Middle frontal gyrus (tissue), 1 donor: ENCODE data around the gene KRTAP22-2.

Source experiments
- DNase-seq: peaks from one replicate; pipeline ENCODE4 v3.0.0-alpha.2; 2015; ENCODE audit warnings: low spot score; ENCODE audit errors: extremely low spot score

Gene KRTAP22-2

GRCh38 chr21:30563072-30563471, 27.1 kb downstream of the KRTAP22-2 start:
- DNase-seq: no peak

- DNase-seq: no peak
Measured at GRCh38 chr21:30561957-30562356, 28.2 kb downstream of the KRTAP22-2 start.

GRCh38 chr21:30561264-30561895, 28.8 kb downstream of the KRTAP22-2 start, which contains the start of gene KRTAP19-7:
TSS of gene KRTAP19-7 (minus strand) at chr21:30561314. CDS start at chr21:30561289, 25 bp downstream.
- no peak for DNase-seq

- DNase-seq: no peak
Measured at GRCh38 chr21:30555095-30555494, 35.1 kb downstream of the KRTAP22-2 start.

GRCh38 chr21:30552782-30553181, 37.4 kb downstream of the KRTAP22-2 start:
- no peak for DNase-seq

- DNase-seq: no peak
Measured at GRCh38 chr21:30541764-30542163, 48.4 kb downstream of the KRTAP22-2 start, which contains the start of gene KRTAP19-6. TSS of gene KRTAP19-6 (minus strand) at chr21:30541864. CDS start at chr21:30541833, 31 bp downstream.
